T-helper 1 cell treated with Interleukin-12 subunit alpha and Interleukin-12 subunit beta and Interleukin-4 antibody, amounts not matched to agents 30 μg/mL and 1 μg/mL, for 36 hours (primary cell): ENCODE data around the gene SLC39A11.
"Not testable (repeated sequence)": the region's sequence is repeated elsewhere in the genome, so short reads cannot be mapped to it uniquely, and the experiment has no call there.

Experiments
- H3K27ac Mint-ChIP-seq: one replicate; pipeline ENCODE4 v1.8.0; 2021; ENCODE audit warnings: mild to moderate bottlenecking, mixed read lengths
- H3K27me3 Mint-ChIP-seq: one replicate; pipeline ENCODE4 v1.8.0; 2021; ENCODE audit warnings: low read depth, mixed read lengths
- H3K36me3 Mint-ChIP-seq: one replicate; pipeline ENCODE4 v1.8.0; 2021; ENCODE audit warnings: low read depth, mixed read lengths
- H3K4me1 Mint-ChIP-seq: one replicate; pipeline ENCODE4 v1.8.0; 2021; ENCODE audit warnings: low read depth, mixed read lengths
- H3K4me3 Mint-ChIP-seq: one replicate; pipeline ENCODE4 v1.8.0; 2021; ENCODE audit warnings: mild to moderate bottlenecking, moderate library complexity, mixed read lengths
- H3K9me3 Mint-ChIP-seq: one replicate; pipeline ENCODE4 v1.8.0; 2021; ENCODE audit warnings: mixed read lengths

Gene SLC39A11

DNA sequence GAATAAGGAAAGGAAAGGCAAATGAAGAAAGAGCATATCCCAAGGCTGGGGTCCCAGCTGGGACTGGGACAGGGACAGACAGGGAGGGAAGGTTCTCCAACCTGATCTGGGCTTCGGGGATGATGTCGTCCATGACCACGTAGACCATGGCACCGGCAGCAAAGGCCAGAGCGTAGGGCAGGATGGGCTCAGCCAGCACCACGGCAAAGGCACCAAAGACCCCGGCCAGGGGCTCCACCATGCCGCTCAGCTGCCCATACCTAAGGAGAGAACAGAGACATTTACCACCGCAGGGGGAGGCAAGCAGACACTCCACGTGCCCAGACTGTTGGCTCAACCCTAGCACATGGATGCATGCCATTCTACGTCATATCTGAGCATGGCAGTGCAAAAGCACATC, 443.8 kb downstream of the SLC39A11 start:
- no peak overlapping the region for H3K27ac Mint-ChIP-seq
- no peak overlapping the region for H3K4me3 Mint-ChIP-seq
- H3K9me3 Mint-ChIP-seq: no peaks in the 10 kb centered on the region
- no peaks in the 10 kb centered on the region for H3K27me3 Mint-ChIP-seq
- no peaks in the 10 kb centered on the region for H3K4me1 Mint-ChIP-seq
- H3K36me3 Mint-ChIP-seq: peaks cover 5% of the 10 kb centered on the region

DNA sequence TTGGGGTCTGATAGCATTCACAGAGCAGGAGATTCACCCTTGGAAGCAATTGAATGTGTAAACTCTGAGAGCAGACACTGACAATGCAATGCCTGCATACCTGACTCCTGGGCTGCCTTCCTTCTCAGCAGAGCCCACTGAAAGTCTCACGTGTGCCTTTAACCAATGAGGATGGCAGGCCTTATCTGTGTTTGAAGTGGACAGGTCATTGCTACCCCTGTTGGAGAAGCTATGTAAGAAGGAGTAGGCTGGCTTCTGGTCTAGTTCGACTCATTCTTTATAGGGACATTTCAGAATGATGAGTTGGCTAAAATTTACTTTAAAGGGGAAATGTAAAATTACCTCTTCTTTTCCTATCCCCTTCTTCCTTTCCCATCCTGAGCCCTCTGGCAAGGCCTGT, 446.3 kb downstream of the SLC39A11 start:
- H3K36me3 Mint-ChIP-seq: peaks cover 5% of the 10 kb centered on the region
- H3K4me1 Mint-ChIP-seq: no peaks in the 10 kb centered on the region
- H3K27ac Mint-ChIP-seq: no peak overlapping the region
- H3K4me3 Mint-ChIP-seq: no peak overlapping the region
- peaks cover 3% of the 10 kb centered on the region for H3K27me3 Mint-ChIP-seq
- H3K9me3 Mint-ChIP-seq: no peaks in the 10 kb centered on the region

DNA sequence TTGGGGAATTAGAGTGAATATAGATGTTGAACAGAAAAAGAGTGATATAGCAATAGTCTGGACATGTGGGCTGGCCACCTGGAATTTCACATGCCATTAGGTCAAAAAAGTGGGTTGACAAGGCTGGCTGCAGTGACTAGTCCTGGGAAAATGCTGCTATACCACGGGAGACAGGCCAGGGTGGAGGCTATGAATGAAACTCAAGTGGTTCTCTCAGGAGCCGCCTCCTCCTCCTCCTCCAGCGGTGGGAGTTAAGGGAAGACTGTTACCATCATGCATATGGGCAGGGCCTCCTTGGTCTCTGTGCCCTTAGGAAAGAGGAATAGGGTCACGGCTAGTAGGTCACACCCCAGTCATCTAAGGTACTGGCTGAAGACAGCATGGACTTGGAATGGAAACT, 448.0 kb downstream of the SLC39A11 start:
- Mint-ChIP-seq H3K36me3 (peaks cover 5% of the 10 kb centered on the region), H3K27me3 (peaks cover 13% of the 10 kb centered on the region), H3K27ac (no peak overlapping the region), H3K4me3 (no peak overlapping the region), H3K4me1 (no peaks in the 10 kb centered on the region), H3K9me3 (no peaks in the 10 kb centered on the region)

DNA sequence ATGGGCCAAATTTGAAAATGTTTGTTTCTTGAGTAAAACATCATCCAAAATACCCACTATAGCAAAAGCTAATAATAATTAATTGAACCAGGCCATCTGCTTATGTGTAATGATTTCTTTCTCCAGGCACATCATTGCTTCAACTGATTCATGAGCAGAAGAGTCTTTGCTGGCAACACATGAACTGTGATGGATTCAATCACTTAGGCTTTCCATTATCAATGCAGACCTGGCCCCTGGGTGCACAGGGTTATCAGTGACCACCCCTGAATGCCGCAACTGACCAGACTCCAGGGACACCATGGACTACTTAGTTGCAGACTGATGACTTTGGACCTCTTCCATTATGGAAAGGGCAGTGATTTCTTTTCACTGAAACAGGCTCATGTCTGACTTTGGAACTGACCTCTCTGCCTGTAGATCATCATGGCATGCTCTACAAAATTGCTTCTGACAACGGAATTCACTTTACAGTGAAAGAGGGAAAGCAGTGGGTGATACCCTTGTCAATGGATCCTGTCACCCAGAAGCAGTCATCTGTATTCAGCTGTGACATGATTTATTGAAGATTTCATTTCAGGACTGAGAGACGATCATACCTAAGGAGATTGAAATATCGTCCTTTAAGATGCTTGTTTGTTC, 448.8 kb downstream of the SLC39A11 start:
- no peak overlapping the region for H3K4me3 Mint-ChIP-seq

DNA sequence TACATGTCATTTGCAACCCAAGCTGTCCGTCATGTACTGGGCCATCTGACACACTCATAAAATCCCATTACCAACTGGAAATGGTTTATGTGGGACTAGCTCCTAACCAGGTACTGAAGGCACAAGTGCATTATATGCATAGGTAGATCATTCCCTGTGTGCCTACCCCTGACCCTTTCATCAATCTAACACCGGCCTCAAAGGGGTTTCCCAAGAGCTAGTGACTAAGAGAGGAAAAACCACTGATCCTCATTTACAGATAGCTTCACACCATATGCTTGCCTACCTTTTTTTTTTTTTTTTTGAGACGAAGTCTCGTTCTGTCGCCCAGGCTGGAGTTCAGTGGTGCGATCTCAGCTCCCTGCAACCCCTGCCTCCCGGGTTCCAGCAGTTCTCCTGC, 449.8 kb downstream of the SLC39A11 start:
- peaks cover 3% of the 10 kb centered on the region for H3K36me3 Mint-ChIP-seq
- no peaks in the 10 kb centered on the region for H3K4me1 Mint-ChIP-seq
- H3K27ac Mint-ChIP-seq: no peak overlapping the region
- peaks cover 15% of the 10 kb centered on the region for H3K27me3 Mint-ChIP-seq
- no peaks in the 10 kb centered on the region for H3K9me3 Mint-ChIP-seq
- no peak overlapping the region for H3K4me3 Mint-ChIP-seq

More for the DNA sequence above, 448.8 kb downstream of the SLC39A11 start:
- Mint-ChIP-seq H3K9me3 (no peaks in the 10 kb centered on the region), H3K27ac (no peak overlapping the region), H3K4me1 (no peaks in the 10 kb centered on the region), H3K27me3 (peaks cover 15% of the 10 kb centered on the region), H3K36me3 (peaks cover 5% of the 10 kb centered on the region)

DNA sequence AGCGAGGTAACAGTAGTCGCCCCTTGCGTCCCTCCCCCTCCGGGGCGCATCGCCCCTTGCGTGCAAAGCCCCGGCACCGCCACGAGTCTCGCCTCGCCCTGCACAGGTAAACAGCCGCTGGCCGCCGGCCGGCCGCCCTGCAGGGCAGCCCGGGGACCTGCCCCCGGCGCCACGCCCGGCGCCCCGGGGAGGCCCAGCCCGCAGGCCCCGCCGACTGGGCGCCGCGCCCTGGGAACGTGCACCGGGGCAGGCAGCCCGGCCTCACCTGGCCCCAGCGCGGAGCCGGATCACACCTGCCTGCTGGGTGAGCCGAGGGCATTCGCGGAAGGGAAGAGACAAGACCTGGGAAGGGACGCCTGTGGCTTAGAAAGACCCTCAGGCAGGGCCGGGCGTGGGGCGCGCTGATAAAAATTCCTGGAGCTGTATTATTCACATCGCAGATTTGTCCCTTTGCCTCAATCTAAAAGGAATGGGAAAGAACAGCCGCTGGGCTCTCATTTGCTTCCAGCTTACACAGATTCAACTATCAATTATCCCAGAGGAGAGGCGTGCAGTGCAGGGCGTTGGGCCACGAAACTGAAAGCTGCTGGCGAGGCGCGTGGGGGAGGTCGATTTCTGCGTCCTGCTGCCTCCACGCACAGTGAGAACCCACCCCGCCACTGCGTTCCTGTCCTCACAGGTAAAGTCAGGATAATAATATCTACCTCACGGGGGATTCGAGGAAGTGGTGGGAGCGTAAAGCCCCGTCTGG, 451.9 kb downstream of the SLC39A11 start:
- Mint-ChIP-seq H3K4me1 (no peaks in the 10 kb centered on the region), H3K9me3 (no peaks in the 10 kb centered on the region), H3K36me3 (no peaks in the 10 kb centered on the region), H3K27ac (no peak overlapping the region), H3K27me3 (peaks cover 21% of the 10 kb centered on the region), H3K4me3 (no peak overlapping the region)

DNA sequence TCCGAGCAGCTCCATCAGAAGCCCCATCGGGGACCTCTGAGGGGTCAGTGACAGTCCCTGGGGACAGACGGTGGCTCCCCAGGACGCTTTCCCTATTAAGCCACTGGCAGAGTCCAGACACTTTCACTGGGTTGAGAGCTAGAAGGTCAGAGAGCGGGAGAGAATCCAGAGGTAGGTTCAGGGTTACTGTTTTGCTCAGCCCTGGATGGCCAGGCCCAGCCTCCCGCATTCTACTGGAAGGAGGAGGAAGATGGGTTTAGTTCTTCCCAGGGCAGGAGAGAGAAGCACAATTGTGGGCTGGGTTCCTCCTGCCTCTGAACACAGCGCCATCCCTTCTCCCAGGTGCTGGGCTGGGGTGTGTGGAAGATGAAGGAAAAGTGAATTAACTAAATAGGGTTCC, 452.8 kb downstream of the SLC39A11 start:
- Mint-ChIP-seq H3K9me3 (no peaks in the 10 kb centered on the region), H3K36me3 (no peaks in the 10 kb centered on the region), H3K4me3 (no peak overlapping the region), H3K27me3 (peaks cover 21% of the 10 kb centered on the region), H3K4me1 (peaks cover 6% of the 10 kb centered on the region), H3K27ac (no peak overlapping the region)

DNA sequence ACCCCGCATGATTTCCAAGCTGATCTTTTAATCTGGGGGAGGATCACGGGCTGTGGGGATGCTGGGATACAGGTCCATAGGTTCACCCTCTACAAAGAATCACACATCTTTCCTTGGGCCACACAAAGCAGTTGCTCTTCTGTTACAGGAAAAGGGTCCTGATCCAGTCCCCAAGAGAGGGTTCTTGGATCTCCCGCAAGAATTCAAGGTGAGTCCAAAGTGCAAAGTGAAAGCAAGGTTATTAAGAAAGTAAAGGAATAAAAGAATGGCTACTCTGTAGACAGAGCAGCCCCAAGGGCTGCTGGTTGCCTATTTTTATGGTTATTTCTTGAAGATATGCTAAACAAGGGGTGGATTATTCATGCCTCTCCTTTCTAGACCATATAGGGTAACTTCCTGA, 453.6 kb downstream of the SLC39A11 start:
- H3K4me1 Mint-ChIP-seq: peaks cover 11% of the 10 kb centered on the region
- not testable (repeated sequence) for H3K9me3 Mint-ChIP-seq, H3K4me3 Mint-ChIP-seq, H3K27ac Mint-ChIP-seq, H3K36me3 Mint-ChIP-seq
- peaks cover 21% of the 10 kb centered on the region for H3K27me3 Mint-ChIP-seq

DNA sequence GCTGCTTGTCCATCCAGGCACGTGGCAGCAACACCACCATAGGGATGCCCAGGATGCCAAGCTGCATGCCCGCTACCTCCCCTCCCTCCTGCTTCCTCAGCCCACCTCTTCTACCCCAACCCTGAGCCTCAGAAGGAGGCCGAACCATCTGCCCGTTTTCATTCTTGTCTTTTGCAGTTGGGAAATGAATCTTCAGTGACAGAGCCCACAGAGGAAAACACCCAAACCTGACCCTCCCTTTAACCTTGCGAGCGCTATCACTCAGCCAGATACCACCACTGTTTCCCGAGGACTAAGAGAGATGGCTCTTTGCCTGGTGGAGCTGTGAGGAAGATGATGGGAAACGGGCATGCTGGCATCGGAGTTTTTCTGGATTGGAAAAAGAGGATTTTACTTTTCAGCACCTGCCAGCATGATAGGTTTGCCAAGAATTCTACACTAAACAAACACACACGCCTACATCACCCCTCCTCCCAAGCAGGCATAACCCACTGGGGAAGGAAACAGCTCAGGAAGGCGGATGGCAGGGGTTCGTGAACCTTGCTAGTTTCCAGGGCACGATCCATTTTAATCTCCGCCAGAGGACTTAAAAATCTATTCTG, 457.4 kb downstream of the SLC39A11 start:
- H3K27ac Mint-ChIP-seq: peak overlapping the region; percentile 1
- H3K27me3 Mint-ChIP-seq: peaks cover 12% of the 10 kb centered on the region
- H3K4me3 Mint-ChIP-seq: no peak overlapping the region
- H3K36me3 Mint-ChIP-seq: no peaks in the 10 kb centered on the region
- no peaks in the 10 kb centered on the region for H3K9me3 Mint-ChIP-seq
- peaks cover 11% of the 10 kb centered on the region for H3K4me1 Mint-ChIP-seq

DNA sequence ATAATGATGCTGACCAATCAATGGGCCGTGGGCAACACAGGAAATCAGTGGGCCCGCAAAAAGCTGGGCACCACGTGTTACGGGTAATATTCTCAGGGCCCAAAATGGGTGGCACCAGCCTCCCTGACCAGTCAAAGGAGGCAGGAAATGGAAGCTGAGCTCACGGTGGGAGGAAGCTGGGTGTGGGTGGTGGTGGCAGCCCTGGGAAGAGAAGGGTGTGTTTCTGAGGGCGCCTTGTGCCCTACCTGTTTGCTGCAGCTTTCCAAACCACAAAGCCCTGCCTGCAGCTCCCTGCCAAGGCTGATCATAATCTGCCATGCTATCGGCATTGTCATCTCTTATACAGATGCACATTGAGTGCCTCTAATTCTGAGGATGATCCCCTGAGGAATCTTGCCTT, 457.9 kb downstream of the SLC39A11 start:
- peaks cover 11% of the 10 kb centered on the region for H3K4me1 Mint-ChIP-seq
- peak overlapping the region; percentile 6 for H3K27ac Mint-ChIP-seq
- no peak overlapping the region for H3K4me3 Mint-ChIP-seq
- no peaks in the 10 kb centered on the region for H3K36me3 Mint-ChIP-seq
- no peaks in the 10 kb centered on the region for H3K9me3 Mint-ChIP-seq
- H3K27me3 Mint-ChIP-seq: peaks cover 10% of the 10 kb centered on the region

DNA sequence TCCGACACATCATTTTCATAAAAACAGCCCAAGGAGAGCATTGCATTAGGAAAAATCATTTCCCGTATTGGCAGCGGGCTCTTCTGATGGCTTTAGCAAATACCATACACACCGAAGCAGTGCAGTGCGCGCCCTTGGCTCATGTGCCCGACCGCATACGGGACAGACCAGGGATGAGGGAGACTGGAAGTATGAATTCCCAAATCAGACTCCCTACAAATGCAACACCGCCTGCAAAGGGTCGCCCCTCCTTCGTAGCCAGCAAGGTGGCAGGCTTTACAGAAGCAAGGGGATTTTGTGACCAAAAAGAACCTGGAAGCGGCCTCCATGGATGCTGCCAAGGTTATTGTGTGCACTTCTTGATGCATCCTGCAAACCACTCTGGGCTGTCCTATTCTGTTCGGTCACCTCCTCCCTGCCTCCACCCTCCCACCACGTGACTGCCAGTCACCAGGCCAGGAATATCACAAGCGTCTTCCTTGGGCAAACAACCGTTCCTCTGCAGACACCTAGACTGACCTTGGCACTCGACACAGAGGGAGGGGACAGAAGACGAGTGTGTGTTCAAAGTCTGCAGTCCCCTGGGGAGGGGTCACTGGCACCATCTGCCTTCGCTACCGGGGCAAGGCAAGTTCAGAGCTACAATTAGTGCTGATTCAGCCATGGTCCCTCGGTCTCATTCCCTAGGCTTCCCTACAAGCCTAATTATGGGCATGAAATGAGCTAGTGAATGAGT, 460.4 kb downstream of the SLC39A11 start:
- H3K36me3 Mint-ChIP-seq: no peaks in the 10 kb centered on the region
- H3K27me3 Mint-ChIP-seq: peaks cover 21% of the 10 kb centered on the region
- H3K9me3 Mint-ChIP-seq: no peaks in the 10 kb centered on the region
- H3K4me3 Mint-ChIP-seq: no peak overlapping the region
- H3K27ac Mint-ChIP-seq: no peak overlapping the region
- peaks cover 11% of the 10 kb centered on the region for H3K4me1 Mint-ChIP-seq

DNA sequence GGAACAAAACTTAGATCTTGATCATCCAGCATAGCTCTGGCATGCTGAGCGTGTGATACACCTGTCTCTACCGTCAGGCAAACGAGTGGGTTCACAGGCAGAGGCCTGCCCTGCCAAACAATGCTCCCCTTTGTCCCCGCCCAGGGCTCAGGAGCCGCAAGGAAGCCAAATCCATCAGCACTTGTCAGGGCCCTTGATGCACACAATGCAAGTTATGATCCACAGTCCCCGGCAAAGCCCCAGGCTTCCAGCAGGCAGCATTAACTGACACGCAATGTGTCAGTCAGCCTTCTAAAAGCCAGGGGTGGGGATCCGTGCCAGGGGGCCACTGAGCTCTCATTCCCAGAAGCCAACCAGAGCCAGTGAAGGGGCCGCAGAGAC, 460.9 kb downstream of the SLC39A11 start:
- H3K36me3 Mint-ChIP-seq: no peaks in the 10 kb centered on the region
- H3K4me1 Mint-ChIP-seq: peaks cover 11% of the 10 kb centered on the region
- peaks cover 5% of the 10 kb centered on the region for H3K9me3 Mint-ChIP-seq
- peaks cover 17% of the 10 kb centered on the region for H3K27me3 Mint-ChIP-seq
- H3K27ac Mint-ChIP-seq: no peak overlapping the region
- no peak overlapping the region for H3K4me3 Mint-ChIP-seq

DNA sequence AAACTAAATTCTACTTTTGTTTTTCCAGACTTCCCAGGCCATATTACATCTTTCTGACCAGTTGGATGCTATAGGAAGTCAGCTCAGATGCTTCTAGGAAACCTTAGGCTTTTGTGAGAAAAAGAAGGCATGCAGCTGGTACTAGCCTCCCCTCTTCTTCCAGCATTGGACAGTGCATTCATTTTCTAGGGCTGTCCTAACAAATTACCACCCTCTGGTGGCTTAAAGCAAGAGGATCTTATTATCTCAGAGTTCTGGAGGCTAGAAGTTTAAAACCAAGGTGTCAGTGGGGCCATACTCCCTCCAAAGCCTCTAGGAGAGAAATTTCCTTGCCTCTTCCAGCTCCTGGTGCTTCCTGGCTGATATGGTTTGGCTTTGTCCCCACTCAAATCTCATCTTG, 467.8 kb downstream of the SLC39A11 start:
- no peaks in the 10 kb centered on the region for H3K4me1 Mint-ChIP-seq
- no peaks in the 10 kb centered on the region for H3K36me3 Mint-ChIP-seq
- H3K27ac Mint-ChIP-seq: no peak overlapping the region
- H3K4me3 Mint-ChIP-seq: no peak overlapping the region
- H3K27me3 Mint-ChIP-seq: peaks cover 53% of the 10 kb centered on the region
- H3K9me3 Mint-ChIP-seq: peaks cover 20% of the 10 kb centered on the region

DNA sequence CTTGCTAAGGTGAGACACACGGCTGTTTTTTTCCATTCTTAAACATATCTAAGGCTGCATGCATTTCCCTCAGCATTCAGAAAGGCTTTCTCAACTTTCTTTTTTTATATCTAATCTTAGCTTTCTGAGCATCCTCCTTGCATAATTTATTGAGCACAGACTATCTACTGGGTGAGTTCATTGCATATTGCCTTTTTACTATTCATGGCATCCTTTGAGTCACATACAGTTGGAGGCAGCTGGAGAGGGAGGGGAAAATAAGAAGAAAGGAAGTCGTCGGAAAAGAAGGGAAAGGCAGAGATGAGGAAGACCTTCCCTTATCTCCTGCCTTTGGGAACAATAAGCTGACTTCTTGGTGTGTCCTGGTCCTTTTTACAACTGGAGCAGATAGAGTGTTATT, 468.3 kb downstream of the SLC39A11 start:
- H3K4me3 Mint-ChIP-seq: no peak overlapping the region
- no peak overlapping the region for H3K27ac Mint-ChIP-seq
- H3K9me3 Mint-ChIP-seq: peaks cover 20% of the 10 kb centered on the region
- H3K4me1 Mint-ChIP-seq: no peaks in the 10 kb centered on the region
- no peaks in the 10 kb centered on the region for H3K36me3 Mint-ChIP-seq
- H3K27me3 Mint-ChIP-seq: peaks cover 55% of the 10 kb centered on the region
